Limb (tissue), 2 donors: ENCODE results near the gene IFRD2.
A peak's percentile ranks its signal among the peaks of the same experiment; 100 is the strongest.
"Not testable (repeated sequence)": the region's sequence is repeated elsewhere in the genome, so short reads cannot be mapped to it uniquely, and the experiment has no call there.

Experiments used
- DNase-seq, 2 donors: peaks; one replicate each; pipeline ENCODE4 v3.0.0-alpha.2; 2016; ENCODE audit errors: extremely low spot score in 2 of 2

Gene IFRD2

DNA sequence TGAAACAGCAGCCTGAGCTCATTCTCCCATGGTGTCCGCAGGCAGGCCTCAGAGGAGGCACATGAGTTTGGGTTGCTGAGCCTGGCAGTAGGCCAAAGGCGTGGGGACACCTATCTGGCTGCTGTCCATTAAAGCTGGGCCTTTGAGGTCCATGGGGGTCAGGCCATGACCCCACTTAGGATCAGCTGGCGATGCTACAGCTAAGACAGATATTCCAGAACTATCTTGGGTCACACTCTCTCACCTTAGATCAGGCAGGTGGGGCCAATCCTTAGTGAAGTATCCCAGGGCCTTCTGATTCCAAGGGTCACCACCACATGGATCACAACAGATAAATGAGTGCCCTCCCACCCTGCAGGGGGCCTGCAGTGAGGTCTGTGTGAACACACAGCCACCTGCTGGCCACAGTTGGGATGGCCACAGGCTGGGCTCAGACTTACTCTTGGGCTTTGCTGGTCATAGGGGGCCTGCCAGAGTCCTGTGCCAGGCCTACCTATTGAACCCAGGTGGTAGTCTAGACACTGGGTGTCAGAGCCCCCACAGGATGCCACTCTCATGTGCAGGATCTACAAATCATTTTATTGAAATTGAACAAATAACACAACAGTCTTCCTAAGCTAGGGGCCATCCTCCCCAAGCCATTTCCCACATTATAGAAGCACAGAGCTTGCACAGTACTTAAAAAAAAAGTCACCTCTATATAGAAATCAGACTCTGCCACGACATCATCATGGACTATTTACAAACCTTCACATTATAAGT is 32.3 kb upstream of the IFRD2 start:
- peak in 1 of 2 donors; percentile 81 for DNase-seq

DNA sequence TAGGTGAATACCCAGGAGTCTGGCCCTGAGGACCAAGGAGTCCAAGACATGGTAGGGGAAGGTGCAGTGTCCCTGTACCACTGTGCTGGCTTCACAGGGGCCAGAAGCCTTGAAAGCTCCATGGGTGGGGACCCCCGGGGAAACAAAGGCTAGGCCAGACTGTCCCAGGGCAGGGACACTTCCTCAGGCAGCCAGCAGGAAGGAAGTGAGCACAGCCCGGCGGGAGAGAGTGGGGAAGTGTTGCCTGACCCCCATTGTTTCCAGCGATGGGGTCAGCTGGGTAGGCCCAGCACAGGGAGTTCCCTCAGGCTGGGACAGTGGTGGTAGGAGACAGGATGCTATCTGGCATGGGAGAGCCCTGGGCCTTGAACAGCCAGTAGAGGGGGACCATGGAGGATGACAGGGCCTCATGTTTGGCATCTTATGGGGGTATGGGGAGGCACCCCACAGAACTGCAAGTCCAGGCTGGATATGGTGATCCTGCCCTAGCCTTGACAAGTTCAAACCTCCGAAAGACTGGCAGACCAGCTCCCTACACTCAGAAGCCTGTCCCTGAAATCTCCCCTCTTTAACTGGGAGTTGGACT is 31.5 kb upstream of the IFRD2 start:
- no peak for DNase-seq

DNA sequence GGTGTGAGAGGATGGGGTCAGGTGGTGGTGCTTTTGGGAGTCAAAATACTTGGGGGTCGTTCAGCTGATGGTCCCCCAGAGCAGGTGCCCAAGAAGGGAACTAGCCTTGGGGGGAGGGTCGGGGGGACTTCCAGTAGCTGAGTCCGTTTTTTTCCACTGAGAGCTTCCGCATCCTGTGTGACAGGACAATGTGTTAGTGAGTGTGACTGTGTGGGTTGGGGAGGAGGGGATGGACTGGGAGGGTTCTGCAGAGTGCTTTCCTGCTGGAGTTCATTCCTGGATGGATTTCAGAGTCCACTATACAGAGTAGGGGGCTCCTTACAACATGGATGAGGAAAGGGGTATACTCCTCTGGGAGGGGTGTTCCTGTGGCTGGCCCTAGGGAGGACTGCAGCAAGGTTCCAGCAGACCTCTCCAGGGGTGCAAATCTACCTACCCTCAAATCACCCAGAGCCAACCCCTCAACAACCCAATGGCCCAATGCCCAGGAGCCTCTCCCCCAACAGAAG is 30.9 kb upstream of the IFRD2 start:
- DNase-seq = no peak

DNA sequence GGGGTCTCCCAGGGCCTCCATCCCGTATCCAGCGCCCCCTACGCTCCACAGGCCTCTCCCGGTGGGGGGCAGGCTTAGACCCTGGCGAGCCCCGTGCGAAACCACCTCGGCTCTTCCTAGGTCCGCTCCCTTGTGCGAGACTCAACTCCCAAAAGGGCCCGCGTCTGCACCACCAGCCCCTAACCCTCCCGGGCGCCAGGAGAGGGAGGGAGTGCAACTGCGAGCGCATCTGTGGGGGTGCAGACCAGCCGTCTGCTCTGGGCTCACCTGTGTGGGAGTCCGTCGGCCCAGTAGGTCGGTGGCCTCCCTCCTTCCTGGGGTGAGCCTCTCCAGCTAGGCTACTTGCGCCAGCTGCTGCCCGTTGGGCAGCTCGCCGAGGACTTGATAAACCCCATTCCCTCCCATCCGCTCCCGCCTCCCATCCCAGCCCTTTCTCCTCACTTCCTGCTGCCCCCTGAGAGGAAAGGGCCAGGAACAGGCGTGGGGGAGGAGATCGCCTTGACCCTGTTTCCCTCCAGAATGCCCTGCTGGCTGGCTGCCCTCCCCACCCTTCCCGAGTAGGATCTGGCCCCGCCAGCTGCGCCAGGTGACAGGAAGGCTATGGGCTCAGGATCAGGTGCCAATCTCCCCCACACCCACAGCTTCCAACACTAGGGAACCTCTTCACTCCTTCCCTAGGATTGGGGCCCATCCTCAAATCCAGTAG is 30.3 kb upstream of the IFRD2 start, which contains the start of gene HYAL2:
Gene HYAL2 (minus strand): TSS at position 360 of the 706 bp plus-strand sequence. CDS start 2,256 bp downstream, outside the sequence.
- no peak for DNase-seq

DNA sequence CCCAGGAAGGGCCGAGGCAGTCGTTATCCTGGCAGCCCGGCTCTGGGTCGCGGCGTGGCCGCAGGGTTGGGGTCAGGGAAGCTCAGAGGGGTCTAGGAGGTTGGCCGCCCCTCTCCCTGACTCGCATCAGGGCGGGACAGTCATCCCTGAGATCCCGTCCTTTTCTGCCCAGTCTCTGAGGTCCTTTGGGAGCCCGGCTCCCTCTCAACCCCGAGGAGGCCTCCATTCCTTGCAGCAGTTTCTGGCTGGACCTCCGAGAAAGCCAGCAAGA is 29.8 kb upstream of the IFRD2 start:
- no peak for DNase-seq

DNA sequence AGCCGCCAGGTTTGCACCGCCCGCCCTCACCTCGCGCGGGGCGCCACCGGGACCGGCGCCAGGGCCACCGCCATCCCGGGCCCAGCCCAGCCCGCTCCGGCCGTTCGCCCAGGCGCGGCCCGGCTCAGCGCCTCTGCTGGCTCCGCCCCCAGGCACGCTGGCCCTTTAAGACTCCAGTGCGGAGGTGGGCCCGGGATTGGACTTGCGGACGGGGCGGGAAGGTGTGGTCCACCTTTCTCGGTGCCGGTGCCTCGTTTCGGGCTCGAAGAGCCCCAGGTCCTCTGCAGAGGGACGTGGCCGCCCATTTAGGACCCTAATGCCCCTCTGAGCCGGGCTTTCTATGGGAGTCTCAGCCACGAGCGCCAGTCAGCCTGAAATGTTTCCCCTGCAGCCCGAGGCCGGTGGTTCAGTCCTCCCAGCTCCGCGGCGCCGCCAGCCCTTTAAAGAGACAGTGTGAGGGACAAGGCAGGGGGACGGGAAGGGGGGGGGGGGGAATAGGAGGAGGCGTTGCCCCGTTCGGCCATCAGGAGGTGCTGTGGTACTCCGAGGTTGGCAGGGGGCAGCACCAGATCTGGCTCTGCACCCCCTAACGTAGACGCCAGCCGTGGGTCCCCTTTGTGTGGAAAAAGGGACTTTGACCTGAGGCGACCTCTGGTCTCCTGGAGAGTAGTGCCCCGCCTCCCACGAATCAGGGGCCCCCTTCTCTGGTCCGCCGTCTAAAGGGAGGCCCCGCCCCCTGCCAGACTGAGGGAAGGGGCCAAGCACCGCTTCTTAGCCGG is 29.3 kb upstream of the IFRD2 start:
- DNase-seq = peak; percentile 92 to 94

DNA sequence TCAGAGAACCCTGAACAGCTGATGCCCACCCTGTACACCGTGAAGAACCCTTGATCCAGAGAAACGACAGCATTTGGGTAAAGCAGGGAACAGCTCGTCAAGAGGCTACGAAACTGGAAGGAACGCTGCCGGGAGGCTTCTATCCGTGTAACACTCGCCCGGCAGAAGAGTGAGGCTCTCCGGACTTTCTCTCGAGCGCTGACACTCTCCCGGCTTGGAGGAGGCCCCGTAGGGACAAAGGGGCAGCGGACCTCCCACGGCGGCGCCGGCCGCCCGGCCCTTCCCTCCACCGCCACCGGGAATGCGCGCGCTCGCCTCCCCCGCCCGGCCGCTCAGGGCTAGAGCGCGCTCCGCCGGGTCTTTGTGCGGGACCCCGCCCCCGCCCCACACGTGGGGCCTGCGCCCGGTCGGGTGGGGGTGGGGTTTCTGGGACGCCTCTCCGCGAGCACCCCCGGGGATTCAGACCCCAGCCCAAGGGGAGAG is 28.7 kb upstream of the IFRD2 start:
- peak; percentile 75 to 92 for DNase-seq

DNA sequence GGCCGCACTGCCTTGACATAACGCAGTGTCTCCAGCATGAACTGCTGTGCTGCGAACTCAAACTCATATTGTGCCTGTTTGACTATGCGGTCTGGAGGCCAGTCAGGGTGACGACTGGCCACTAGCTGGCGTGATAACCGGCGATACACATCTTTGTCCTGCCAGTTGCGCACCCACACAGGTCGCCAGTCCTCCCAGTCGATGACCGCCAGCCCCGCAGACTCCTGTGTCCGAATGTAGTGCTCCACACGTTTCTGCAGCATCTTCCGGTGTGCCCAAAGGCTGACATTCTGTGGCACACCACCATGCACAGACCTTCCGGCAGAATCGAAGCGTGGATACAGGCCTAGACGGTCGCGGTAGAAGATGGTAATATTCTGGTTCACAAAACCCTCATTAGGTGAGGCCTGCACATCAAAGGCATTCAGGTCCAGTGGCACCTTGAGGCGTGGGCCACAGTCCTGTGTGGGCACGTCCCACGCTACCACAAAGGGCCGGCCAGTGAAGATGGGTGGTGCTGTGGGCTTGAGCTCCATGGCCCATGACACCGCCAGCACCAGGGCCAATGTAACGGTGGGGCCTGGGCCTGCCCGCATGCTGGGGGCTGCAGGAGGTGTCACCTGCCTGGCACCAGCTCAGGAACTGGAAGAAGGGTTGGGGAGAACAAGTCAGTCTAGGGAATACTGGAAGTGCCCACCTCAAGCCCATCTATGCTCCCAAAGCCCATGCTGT is 27.8 kb upstream of the IFRD2 start:
- no peak for DNase-seq

DNA sequence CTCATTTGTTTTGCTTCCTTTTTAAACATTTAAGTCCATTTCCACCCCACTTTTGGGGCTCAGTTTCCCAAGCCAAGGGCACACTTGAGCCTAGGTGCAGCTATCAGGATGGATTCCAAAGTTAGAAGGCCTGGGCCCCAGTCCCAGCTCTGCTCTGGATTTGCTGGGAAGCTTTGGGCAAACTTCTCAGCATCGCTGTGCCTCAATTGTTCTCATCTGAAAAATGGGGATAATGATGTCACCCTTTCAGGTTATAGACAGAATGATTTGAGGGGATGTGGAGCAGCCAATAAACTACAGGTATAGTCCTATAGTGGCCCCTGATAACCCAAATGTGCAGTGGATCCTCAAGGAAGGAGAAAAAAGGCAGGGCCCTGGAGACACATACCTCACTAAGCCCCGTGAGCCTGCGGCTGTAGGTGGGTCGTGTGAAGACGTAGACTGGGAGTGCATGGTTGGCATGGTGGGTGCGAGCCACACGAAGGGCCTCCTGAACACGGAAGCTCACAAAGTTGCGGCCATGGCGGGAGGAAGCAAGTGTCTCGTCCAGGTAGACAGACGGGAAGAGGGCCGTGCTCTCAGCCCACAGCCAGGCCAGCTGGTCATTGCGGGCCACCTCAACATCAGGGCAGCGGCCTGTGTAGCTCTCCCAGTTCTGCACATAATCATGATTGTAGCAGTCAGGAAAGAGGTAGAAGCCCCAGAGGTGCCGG is 27.1 kb upstream of the IFRD2 start:
- DNase-seq = no peak

DNA sequence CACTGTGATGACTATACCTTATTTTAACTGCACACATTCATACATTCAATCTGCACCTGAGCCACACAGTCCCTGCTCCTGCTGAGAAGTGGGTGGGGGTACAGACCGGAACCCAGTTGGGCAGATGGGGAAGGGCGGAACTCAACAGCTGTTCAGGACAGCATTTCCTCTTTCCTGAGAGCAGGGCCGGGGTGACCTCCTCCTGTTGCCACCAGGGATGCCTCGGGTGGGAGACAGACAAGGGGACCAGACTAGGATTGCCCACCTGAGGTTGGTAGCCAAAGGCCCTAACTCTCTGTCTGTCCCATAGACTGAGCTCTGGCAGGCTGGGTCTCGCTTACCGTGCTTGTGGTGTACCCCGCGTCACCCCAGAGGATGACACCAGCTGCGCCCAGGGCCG is 26.4 kb upstream of the IFRD2 start:
- DNase-seq = no peak

DNA sequence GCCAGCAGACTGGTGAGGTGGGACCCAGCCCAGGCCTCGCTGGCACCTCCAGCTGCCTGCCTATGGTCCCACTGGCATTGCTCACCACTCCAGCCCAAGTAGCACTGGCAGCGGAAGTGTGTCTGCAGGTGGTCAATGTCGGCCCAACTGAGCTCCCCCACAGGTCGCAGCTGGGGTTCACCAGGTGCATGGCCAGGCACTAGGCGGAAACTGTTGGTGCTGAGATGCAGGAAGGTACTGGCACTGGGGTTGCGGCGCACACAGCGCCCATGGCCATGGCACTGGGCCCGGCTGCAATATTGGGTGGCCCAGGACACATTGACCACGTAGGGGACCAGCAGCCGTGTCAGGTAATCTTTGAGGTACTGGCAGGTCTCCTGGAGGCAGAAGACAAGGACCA is 25.9 kb upstream of the IFRD2 start:
- DNase-seq = no peak

DNA sequence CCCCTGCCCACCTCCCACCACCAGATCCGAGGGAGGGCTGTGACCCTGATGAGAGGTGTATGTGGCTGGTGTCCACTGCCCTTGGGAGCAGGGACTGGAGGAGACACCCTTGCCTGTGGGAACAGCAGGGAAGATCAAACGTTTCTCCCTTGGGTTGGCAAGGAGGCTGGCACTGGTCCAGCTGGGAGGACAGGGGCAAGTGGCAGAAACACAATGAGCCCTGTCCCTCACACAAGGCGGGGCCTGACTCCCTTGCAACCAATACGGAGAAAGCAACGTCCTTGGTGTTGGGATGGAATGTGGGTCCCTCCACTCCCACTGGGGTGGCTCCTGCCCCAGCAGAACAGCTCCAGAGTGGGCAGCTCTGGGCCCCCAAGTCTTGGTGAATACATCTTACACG is 25.1 kb upstream of the IFRD2 start:
- no peak for DNase-seq

DNA sequence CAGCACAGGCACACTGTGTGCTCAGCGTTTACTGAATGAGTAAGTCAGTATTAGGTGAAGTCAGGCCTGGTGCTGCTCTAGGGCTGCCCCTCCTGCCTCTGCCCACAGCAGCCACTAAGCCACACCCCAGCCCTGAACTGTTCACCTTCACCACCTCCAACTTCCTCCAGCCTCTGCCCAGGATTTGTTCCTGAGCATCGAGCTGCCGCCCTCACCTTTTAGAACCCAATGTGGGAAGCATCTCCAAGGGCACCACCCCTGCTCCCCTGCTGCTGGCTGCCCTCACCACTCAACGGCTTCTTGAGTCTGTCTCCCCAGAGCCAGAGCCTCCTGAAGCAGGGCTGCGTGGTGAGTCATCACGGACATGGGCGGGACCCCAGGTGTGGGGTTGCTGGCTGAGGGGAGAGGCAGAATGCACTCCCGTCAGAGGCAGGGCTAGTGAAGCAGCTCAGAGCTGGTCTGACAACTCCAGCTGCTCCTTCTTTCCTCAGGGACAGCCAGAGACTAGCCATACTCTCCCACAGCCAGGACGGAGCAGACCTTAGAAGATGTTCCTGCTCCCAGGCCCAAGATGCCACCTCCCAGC is 24.5 kb upstream of the IFRD2 start:
- no peak for DNase-seq

DNA sequence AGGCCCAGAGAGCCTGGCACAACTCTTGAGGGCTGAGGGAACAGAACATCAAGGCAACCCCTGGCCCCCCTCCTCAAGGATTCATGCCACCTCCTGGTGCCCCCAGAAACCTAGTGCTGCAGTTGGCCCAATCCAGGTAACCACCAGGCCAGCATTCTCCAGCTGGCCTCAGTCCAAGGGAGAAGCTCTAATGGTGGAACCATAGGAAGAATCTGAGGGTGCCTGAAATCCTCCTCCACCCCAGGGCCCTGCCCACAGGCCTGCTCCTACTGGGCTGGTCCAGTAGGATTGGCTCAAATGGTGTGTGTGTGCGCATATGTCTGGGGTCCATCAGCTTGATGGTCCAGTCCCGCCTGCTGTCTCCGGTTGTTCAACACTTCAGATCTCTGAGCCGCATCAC is 22.6 kb upstream of the IFRD2 start:
- no peak for DNase-seq

DNA sequence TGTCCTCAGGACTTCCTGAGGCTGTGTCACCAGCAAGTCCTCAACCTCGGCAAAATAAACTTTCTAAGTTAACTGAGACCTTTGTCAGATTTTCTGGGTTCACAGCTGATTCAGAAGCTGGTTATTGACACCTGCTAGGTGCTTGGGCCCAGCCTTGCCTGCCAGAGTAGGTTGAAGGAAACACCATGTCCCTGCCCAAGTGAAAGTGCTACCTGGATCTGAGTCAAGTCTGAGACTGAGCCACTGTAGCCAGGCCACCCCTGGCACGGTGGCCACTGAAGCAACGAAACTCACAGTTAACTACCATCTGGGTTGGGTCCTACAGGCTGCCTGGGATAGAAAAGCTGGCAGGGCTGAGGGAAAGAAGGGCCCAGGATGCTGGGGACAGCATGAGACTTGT is 22.1 kb upstream of the IFRD2 start:
- no peak for DNase-seq

DNA sequence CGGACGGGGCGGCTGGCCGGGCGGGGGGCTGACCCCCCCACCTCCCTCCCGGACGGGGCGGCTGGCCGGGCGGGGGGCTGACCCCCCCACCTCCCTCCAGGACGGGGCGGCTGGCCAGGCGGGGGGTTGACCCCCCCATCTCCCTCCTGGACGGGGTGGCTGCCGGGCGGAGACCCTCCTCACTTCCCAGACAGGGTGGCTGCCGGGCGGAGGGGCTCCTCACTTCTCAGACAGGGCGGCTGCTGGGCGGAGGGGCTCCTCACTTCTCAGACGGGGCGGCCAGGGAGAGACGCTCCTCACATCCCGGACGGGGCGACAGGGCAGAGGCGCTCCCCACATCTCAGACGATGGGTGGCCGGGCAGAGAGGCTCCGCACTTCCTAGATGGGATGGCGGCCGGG is 19.8 kb upstream of the IFRD2 start:
- DNase-seq = not testable (repeated sequence)

DNA sequence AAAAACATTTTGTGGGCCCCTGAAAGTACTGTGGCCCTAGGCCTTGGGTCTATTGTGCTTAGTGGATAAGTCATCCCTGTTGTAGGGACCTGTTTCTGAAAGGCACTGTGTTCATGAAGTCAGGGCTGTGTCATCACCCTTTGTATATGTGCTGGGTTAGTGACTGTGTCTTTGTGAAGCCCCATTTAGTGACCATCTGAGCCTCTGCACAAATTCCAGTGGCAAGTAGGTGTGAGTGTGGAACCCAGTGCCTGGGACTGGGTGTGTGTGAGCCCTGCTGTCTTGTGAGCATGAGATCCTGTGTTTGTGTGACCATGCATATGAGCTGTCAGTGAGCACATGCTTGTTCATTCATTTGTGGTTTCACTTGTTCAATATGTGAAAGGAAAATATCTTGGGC is 12.4 kb upstream of the IFRD2 start:
- no peak for DNase-seq

DNA sequence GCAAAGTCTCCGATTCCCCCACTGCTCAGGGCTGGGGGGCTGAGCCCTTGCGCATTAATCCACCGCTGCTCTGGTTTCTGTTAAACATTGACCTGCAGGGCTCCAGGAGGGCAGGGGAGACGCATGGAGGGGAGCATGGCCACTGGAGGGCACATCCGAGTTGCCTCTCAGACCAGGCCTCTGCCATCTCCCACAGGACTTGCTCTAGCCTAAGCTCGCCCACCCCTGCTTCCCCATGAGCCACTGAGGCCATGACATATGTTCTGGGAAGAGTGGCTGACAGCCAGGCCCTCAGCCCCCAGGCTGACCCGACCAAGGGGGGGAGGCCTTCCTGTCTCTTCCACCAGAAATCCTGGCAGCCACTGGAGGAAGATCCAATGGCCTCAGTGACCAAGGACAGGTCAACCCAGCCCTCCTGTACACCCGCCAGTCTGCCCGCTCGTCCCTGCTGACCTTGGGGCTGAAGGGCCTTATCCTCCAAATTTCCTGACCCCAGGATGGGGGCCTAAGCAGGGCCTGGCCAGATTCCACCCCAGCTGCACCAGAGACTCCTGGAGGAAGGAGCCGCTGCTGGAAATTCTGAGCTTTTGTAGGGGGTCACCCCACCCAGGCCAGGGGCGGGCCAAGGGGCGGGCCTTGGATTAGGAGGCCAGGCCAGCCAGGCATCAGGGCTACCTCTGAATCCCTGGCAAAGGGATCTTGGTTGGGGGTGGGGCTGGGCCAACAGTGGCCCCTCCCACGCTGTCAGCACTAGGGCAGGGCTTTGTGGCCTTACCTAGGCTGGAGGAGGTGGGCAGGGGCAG is 11.0 kb upstream of the IFRD2 start, which contains the start of gene HYAL1:
Gene HYAL1 (minus strand): TSS at position 562 of the 803 bp plus-strand sequence. CDS start 618 bp downstream, outside the sequence.
- DNase-seq = peak in 1 of 2 donors; percentile 46
